SU-DHL-6 (cell line): ENCODE data around the gene C10orf88.

Source experiments
- H2AFZ ChIP-seq: fragments of 200-600 bp; sonication (generic); 2 replicates; pipeline ENCODE4 v1.6.1; 2014; ENCODE audit warnings: low read depth, mild to moderate bottlenecking, moderate library complexity, mixed read lengths, antibody characterized with exemption, low read length; ENCODE audit not compliant: severe bottlenecking
- H3F3A ChIP-seq: fragments of 200-600 bp; shearing (Covaris generic); 2 replicates; pipeline ENCODE4 v1.6.0; 2016; ENCODE audit warnings: antibody characterized with exemption, mild to moderate bottlenecking; ENCODE audit not compliant: insufficient read depth
- H3K27ac ChIP-seq: fragments of 200-600 bp; sonication (generic); 2 replicates; pipeline ENCODE4 v1.5.1; 2016; ENCODE audit warnings: low read depth, mild to moderate bottlenecking, low read length, moderate library complexity, mixed read lengths
- H3K27me3 ChIP-seq: fragments of 200-600 bp; sonication (generic), shearing (Covaris generic); 2 replicates; pipeline ENCODE4 v1.6.0; 2014; ENCODE audit warnings: mild to moderate bottlenecking, low read length
- H3K36me3 ChIP-seq: fragments of 200-600 bp; sonication (generic); 2 replicates; pipeline ENCODE4 v1.6.1; 2014; ENCODE audit warnings: mild to moderate bottlenecking, low read length, mixed read lengths
- H3K4me2 ChIP-seq: fragments of 300-600, 200-600 bp; shearing (Covaris generic), sonication (generic); 2 replicates; pipeline ENCODE4 v1.6.0; 2014; ENCODE audit warnings: low read length, low read depth, mild to moderate bottlenecking; ENCODE audit not compliant: poor library complexity, severe bottlenecking
- H3K4me3 ChIP-seq: fragments of 200-600 bp; sonication (generic); 2 replicates; pipeline ENCODE4 v1.5.1; 2014; ENCODE audit warnings: antibody characterized with exemption, low read length, mild to moderate bottlenecking, mixed read lengths; ENCODE audit not compliant: insufficient read depth, poor library complexity, severe bottlenecking
- H3K79me2 ChIP-seq: fragments of 200-600 bp; sonication (generic); 2 replicates; pipeline ENCODE4 v1.6.1; 2014; ENCODE audit warnings: mild to moderate bottlenecking, low read length, moderate library complexity; ENCODE audit not compliant: insufficient read depth
- H3K9ac ChIP-seq: fragments of 200-600 bp; sonication (generic); 2 replicates; pipeline ENCODE4 v1.7.0; 2014; ENCODE audit warnings: mild to moderate bottlenecking, low read length
- H3K9me2 ChIP-seq: fragments of 200-600 bp; sonication (generic); replicated peaks from 2 replicates; pipeline ENCODE4 v1.6.1; 2014; ENCODE audit warnings: low read length; ENCODE audit not compliant: insufficient read depth
- H3K9me3 ChIP-seq: fragments of 200-600 bp; sonication (generic); 2 replicates; pipeline ENCODE4 v1.6.1; 2014; ENCODE audit warnings: low read length, mixed read lengths; ENCODE audit not compliant: insufficient read depth
- H4K20me1 ChIP-seq: fragments of 200-600 bp; sonication (generic); 2 replicates; pipeline ENCODE4 v1.6.1; 2014; ENCODE audit warnings: low read depth, mild to moderate bottlenecking, antibody characterized with exemption, low read length, moderate library complexity, mixed read lengths
- EZH2phosphoT487 ChIP-seq: fragments of 200-600 bp; sonication (generic), shearing (Covaris generic); conservative IDR thresholded peaks from 2 replicates; pipeline ENCODE4 v1.6.1; 2018; ENCODE audit warnings: mild to moderate bottlenecking, antibody characterized with exemption, low read length, moderate library complexity, mixed read lengths
- TF ChIP-seq, protein P1 (sequence below): fragments of 200-600 bp; sonication (generic); IDR thresholded peaks from one replicate; pipeline ENCODE4 v1.5.1; 2017; ENCODE audit warnings: antibody characterized with exemption, mild to moderate bottlenecking, low read length, moderate library complexity; ENCODE audit not compliant: insufficient read depth, poor library complexity, severe bottlenecking

C10orf88 gene

GRCh38 chr10:122990278-122990677, 36.3 kb upstream of the C10orf88 start:
- Histone ChIP-seq H3K27ac (no peak overlapping the region), H3K27me3 (no peaks in the 10 kb centered on the region), H2AFZ (no peak overlapping the region), H3K9me2 (no peaks in the 10 kb centered on the region), H4K20me1 (no peaks in the 10 kb centered on the region), H3K9ac (no peak overlapping the region), H3K36me3 (peaks cover 15% of the 10 kb centered on the region), H3F3A (peaks cover 15% of the 10 kb centered on the region; the same call in 1 of the 2 replicates), H3K4me2 (no peak overlapping the region), H3K4me3 (no peak overlapping the region), H3K9me3 (no peaks in the 10 kb centered on the region), H3K79me2 (no peaks in the 10 kb centered on the region)
- TF ChIP-seq, protein P1, sequence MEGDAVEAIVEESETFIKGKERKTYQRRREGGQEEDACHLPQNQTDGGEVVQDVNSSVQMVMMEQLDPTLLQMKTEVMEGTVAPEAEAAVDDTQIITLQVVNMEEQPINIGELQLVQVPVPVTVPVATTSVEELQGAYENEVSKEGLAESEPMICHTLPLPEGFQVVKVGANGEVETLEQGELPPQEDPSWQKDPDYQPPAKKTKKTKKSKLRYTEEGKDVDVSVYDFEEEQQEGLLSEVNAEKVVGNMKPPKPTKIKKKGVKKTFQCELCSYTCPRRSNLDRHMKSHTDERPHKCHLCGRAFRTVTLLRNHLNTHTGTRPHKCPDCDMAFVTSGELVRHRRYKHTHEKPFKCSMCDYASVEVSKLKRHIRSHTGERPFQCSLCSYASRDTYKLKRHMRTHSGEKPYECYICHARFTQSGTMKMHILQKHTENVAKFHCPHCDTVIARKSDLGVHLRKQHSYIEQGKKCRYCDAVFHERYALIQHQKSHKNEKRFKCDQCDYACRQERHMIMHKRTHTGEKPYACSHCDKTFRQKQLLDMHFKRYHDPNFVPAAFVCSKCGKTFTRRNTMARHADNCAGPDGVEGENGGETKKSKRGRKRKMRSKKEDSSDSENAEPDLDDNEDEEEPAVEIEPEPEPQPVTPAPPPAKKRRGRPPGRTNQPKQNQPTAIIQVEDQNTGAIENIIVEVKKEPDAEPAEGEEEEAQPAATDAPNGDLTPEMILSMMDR, result no peak
- TF ChIP-seq EZH2phosphoT487, result no peak

GRCh38 chr10:122988501-122988900, 34.5 kb upstream of the C10orf88 start:
- TF ChIP-seq, protein P1, result no peak
- TF ChIP-seq EZH2phosphoT487, result no peak
- no peak overlapping the region for H2AFZ ChIP-seq
- no peaks in the 10 kb centered on the region for H3K79me2 ChIP-seq
- H3K9me2 ChIP-seq, result no peaks in the 10 kb centered on the region
- no peaks in the 10 kb centered on the region for H3K9me3 ChIP-seq
- H4K20me1 ChIP-seq, result no peaks in the 10 kb centered on the region
- no peak overlapping the region for H3K27ac ChIP-seq
- H3K4me3 ChIP-seq, result no peak overlapping the region
- no peaks in the 10 kb centered on the region for H3K27me3 ChIP-seq
- H3F3A ChIP-seq, result peaks cover 15% of the 10 kb centered on the region; the same call in 1 of the 2 replicates
- no peak overlapping the region for H3K9ac ChIP-seq
- H3K4me2 ChIP-seq, result no peak overlapping the region
- H3K36me3 ChIP-seq, result peaks cover 15% of the 10 kb centered on the region; the same call in 1 of the 2 replicates

GRCh38 chr10:122986335-122986734, 32.3 kb upstream of the C10orf88 start:
- H3K9ac ChIP-seq, result no peak overlapping the region

More at GRCh38 chr10:122986335-122986734, 32.3 kb upstream of the C10orf88 start:
- Histone ChIP-seq H4K20me1 (no peaks in the 10 kb centered on the region), H3F3A (0 out of 2 replicates have a peak, but pooled peaks cover 5% of the 10 kb centered on the region), H3K9me3 (no peaks in the 10 kb centered on the region), H3K4me2 (no peak overlapping the region), H3K27ac (no peak overlapping the region), H3K27me3 (no peaks in the 10 kb centered on the region), H3K4me3 (no peak overlapping the region), H2AFZ (no peak overlapping the region), H3K9me2 (no peaks in the 10 kb centered on the region), H3K36me3 (no peaks in the 10 kb centered on the region; the same call in 1 of the 2 replicates), H3K79me2 (no peaks in the 10 kb centered on the region)
- no peak for TF ChIP-seq EZH2phosphoT487
- TF ChIP-seq, protein P1, result no peak
